Measurements from ENCODE around the gene EIF6.
"Not testable (repeated sequence)": the region's sequence is repeated elsewhere in the genome, so short reads cannot be mapped to it uniquely, and the experiment has no call there.

The EIF6 gene

GRCh38 chr20:35260426-35260825 is 24.1 kb downstream of the EIF6 start:
- no peak for DNase-seq (ENCODE audit: low read depth in 2 of 2)

DNA sequence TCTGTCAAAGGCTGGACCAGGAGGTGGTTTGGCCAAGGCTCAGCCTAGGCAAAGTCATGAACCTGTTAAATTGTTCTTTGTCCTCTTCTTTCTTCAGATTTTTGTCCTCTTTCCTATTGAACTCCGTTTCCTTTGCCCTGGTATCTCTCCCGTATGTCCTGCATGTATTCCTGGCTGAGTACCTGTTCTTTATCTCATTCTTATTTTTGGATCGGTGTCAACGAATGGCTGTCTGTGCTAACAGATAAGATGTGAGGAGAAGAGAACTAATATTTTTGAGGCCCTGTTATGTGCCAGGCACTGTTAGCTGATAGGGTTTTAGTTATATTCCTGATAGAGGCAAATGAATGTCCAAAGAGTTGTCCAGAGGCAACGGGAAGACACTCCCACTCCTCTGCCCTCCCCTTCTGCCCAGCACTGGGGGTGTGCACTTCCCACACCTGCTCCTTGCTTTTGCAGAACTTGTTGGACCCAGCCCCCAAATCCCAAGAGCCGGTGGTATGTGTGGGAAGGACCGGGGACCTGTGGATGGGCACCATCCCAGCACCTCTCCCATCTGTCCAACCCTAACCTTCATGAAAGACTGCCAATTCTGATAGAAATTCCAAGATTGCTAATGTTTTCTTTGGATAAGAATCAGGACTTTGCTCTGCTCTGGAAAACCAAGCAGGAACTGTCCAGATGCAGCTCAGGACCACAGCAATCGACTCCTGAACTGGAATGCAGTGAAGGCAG is 27.2 kb downstream of the EIF6 start:
- no peak for DNase-seq (ENCODE audit: low read depth in 2 of 2)

GRCh38 chr20:35254448-35254999 is 30.0 kb downstream of the EIF6 start:
- no peak for DNase-seq (ENCODE audit: low read depth in 2 of 2)

GRCh38 chr20:35253010-35253409 is 31.6 kb downstream of the EIF6 start:
- no peak for DNase-seq (ENCODE audit: low read depth in 2 of 2)

- not testable (repeated sequence) for DNase-seq (ENCODE audit: low read depth in 2 of 2)
Observed at GRCh38 chr20:35252598-35252997, 32.0 kb downstream of the EIF6 start.

DNA sequence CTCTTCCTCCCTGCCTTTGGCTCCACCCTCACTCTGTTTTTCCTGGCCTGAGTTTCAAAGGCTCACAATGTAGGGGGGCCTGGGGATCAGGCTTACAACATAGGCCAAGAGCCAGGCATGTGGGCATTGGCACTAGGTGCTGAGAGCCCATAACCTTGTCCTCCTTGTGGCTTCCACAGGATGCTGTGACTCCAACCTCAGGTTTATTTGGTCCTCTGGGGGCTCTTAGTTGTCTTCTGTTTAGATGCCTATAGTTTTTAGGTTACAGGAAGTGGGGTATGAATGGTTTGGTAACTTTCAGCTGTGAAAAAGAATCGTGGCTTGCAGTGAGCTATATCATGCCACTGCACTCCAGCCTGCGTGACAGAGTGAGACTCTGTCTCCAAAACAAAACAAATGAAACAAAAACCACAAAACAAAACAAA is 32.5 kb downstream of the EIF6 start:
- no peak for DNase-seq (ENCODE audit: low read depth in 2 of 2)

GRCh38 chr20:35251613-35251940 is 33.0 kb downstream of the EIF6 start:
- DNase-seq (ENCODE audit: low read depth in 2 of 2), result no peak

GRCh38 chr20:35248641-35249475 is 35.7 kb downstream of the EIF6 start:
- DNase-seq (ENCODE audit: low read depth in 2 of 2), result no peak

- no peak for DNase-seq (ENCODE audit: low read depth in 2 of 2)
Observed at GRCh38 chr20:35246723-35247122, 37.8 kb downstream of the EIF6 start.

DNA sequence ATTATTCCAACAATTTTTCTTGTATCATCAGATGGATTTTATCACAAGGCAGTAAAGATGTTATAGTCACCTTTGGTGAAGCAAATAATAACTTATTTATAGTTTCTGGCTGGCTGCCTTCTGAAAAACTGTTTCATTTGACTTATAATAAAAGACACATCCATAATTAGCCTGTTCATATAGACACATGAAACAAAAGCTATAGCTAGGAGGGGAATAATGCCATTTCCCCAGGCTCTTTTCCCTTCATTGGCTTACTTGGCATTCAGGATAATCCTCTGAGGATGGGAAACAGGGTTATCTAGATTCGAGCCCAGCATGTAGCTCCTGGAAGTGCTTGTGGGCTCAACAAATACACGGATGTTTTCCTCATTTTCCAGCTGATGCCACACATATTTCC is 40.6 kb downstream of the EIF6 start:
- no peak for DNase-seq (ENCODE audit: low read depth in 2 of 2)

DNA sequence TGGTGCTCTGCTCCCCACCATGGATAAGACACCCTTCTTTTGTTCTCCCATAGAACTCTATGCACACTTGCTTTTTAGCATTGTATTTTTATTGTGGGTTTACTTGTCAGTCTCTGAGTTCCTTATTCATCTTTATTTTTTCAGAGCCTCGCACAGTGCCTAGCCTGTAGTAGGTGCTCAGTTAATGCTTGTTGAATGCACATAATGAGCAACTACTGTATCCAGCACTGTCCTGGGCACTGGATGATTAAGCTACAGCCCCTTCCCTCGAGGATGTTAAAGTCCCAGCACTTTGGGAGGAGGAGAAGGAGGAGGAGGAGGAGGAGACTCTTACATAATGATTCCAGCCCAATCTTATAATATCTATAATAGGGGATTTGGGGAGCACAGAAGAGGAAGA is 41.3 kb downstream of the EIF6 start:
- DNase-seq (ENCODE audit: low read depth in 2 of 2), result no peak

DNA sequence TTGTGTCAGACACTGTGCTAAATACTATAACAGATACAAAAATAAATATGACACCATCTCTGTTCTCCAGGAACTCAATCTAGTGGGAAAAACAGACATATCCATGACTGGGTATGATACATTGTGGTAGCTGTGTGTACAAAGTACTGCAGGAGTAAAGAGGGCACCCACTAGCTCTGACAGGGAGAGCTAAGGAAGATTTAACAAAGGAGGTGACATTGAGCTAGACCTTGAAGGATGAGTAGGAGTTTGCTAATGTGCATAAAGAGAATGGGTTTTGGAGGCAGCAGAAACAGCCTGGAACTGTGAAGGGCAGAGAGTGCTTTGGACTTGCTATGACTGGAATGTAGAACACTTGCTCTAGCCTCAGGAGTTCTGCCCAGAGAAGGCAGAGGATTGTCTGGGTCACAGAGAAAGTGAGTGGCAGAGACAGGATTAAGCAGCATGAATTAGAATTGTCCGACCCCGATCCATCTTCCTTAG is 43.7 kb downstream of the EIF6 start:
- no peak for DNase-seq (ENCODE audit: low read depth in 2 of 2)

GRCh38 chr20:35240083-35240810 is 44.3 kb downstream of the EIF6 start:
- no peak for DNase-seq (ENCODE audit: low read depth in 2 of 2)

GRCh38 chr20:35238735-35239134 is 45.8 kb downstream of the EIF6 start:
- DNase-seq (ENCODE audit: low read depth in 2 of 2), result no peak

DNA sequence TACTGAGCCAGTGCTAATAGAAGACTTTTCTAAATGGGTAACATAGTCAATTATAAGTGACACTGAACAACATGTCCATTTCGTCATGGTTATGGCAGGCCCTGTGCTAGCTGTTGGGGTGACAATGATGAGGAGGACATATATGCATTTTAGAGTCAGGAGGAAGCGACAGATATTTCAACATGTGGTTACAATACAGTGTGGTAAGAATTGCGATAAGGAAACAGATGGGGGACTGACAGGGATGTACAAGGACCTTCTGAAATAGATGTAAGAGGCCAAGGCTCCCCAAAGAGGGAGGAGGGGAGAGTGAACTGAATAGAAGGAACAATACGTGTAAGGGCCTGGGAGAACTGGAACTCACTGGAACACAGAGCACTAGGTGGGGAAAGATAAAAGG is 46.4 kb downstream of the EIF6 start:
- no peak for DNase-seq (ENCODE audit: low read depth in 2 of 2)

DNA sequence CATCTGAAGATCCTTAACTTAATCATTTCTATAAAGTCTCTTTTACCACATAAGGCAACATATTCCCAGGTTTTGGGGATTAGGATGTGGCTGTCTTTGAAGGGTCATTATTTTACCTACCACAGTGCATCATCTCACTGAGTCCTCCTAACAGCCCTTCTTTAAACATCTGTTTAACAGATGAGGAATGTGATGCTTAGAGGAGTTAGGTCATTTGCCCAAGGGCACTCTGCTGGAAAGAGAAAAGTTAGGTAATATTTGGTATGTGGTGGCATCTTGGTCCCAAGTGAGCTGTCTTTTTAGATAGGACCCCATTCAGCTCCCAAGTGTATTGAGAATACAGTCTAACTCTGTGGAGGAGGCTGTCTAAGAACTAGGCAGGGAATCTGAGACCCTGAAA is 47.1 kb downstream of the EIF6 start:
- DNase-seq (ENCODE audit: low read depth in 2 of 2), result no peak

- DNase-seq (ENCODE audit: low read depth in 2 of 2), result no peak
Observed at GRCh38 chr20:35235881-35236280, 48.7 kb downstream of the EIF6 start.

DNA sequence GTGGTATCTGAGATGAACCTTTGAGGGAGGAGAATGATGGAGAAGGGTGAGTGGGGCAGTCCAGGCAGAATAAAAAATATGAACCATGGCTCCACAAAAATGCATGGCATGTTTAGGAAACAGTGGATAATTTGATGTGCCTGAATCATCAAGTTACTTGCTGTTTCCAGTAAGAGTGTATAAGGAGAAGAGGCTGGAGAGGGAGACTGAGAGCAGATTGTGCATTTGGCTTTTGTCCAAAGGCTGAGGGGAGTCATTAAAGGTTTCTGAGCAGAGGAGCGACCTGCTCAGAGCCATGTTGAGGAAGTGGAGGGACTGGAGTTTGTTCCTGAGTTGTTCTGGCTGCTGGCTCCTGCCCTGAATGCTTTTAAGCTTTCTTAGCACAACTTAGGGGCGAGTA is 52.0 kb downstream of the EIF6 start:
- DNase-seq (ENCODE audit: low read depth in 2 of 2), result no peak
